Measurements from ENCODE around the gene ZNF423.
A peak's percentile ranks its signal among the peaks of the same experiment; 100 is the strongest.

ZNF423 gene

DNA sequence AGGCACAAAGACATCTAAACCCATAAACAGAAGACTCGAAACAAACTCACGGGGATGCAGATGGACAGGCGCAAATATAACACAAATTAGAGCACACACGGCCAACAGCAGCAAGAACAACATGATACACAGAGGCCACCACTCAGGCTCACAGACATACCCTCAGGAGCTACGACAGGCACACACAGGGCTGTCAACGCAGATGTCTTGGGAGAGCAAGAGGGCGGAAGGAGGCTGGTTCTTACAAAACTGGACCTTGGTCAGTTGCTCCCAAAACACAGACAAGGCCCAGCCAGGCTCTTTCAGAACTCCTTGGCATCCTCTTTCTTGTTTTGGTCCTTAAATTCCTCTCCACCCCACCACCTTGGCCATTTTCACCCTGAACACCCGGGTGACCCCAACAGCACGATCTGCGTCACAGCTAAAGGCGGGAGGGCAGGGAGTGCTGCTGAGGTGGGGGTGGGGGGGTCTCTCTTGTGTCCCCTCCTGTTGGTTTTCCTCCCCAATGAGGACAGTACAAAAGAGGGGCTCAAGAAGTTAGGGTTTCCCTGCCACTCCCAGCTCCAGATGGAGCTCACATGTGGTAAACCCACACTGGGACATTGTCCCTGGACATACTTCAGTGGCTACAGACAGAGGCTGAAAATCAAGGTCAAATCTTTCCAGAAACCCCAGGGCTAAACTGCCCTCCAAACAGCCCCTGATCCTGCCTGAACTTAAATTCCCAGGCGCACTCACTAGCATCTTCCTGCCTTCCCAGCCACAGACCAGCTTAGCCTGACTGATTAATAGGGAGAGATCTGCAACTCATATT is 261.0 kb downstream of the ZNF423 start:
- DNase-seq, result no peak

DNA sequence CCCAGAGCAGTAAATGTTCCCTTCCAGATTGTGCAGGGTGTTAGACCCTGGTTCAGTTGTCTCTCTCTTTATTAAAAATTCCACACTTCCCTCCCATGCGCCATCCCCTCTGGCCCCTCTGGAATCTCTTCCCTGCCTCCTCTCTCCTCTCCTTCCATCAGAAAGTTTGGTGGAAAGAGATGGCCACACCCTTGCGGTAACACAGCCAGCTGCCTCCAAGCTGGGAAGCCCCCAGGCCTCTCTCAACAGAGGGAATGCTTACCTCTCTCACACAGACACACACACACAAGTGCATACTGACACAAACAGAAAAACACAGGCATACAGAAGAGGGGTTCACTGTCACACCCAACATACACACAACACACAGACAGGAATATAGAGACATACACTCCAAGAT is 261.8 kb downstream of the ZNF423 start:
- no peak for DNase-seq

DNA sequence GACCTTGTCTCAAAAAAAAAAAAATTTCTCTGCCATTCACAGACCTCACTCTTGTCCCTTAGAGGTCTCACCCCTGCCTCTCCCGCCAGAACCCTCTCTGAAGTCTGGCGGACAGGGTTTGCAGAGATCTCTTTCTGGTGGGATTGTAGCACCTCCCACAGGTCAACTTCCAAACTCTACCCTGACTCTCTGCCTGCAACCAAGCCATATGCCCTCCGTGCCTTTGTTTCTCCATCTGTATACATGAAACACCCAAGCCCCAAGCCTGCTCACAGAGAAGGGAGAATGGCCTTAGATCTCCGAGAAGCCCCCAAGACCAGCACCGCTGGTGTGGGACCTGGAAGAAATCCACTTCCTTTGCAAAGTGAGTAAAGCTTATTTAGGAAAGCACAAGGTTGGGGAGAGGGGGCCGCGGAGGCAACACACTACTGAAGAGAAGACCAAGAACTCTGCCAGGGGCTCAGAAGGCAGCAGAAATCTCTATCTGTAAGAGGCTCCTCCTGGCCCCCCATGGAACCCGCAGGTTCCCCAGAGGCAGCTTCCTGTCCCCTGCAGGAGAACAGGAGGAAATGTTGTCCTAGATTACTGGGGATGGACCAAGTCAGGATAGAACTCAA is 262.4 kb downstream of the ZNF423 start:
- DNase-seq, result no peak

DNA sequence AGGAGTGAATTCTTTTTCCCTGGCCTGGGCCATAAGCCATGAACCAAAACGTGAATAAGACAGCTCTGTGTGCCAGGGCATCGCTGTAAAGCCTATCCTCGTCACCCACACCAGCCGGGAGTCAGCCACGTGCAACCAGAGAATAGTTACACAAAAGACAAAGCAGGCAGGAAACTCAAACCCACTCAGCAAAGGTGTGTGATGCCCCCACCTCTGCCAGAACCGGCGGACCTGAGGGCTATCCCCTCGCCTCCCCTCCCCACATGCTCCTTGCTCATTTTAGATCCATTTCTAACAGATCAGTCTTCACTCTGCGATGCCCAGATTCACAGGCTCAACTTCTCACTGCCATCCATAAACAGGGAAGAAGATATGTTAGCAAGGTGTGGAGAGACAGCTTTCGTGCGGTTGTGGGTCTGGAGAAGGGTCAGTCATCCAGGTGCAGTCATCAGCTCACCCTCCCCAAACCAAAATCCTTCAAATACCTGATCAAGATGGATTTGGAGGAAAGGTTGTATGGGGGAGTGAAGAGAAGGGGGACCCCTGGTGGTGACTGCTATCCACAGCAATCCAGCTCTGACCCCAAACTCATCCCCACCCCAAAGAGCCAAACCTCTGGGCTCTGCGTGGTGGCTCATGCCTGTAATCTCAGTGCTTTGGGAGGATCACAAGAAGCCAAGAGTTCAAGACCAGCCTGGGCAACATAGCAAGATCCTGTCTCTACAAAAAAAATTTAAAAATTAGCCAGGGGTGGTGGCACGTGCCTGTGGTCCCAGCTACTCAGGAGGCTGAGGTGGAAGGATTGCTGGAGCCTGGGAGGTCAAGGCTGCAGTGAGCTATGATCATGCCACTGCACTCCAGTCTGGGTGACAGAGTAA is 263.1 kb downstream of the ZNF423 start:
- peak; percentile 20 to 24 for DNase-seq

DNA sequence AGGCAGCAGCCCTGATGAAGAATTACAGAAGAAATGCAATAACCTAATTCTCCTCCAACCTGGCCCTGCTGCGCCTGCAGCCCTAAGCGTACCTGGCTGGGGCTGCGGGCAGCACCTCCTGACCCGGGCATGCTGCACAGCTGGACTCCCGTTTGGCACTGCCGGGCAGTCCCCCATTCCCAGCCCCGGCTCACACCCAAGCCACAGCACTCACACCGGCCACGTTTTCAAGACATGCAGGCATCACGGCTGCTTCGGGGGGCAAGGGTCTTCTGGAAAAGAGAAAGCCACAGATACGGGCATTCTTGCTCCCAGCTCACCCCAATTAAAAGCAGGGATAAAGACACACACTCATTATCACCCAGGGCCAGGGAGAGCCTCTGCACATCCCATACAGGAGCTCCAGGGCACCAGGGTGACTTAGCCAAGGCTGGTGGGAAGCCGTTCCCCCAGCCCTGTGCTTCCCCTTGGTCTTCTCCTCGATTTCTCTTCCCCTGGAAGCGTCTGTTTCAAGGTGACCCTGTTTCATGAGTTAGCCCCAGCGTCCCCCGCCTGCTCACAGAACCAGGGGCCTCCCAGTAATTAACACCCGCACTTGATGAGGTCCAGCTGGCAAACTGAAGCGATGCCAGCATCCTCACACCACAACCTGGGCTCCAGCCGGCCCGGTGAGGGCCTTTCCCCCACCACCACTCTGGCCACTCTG is 265.6 kb downstream of the ZNF423 start:
- DNase-seq, result no peak

DNA sequence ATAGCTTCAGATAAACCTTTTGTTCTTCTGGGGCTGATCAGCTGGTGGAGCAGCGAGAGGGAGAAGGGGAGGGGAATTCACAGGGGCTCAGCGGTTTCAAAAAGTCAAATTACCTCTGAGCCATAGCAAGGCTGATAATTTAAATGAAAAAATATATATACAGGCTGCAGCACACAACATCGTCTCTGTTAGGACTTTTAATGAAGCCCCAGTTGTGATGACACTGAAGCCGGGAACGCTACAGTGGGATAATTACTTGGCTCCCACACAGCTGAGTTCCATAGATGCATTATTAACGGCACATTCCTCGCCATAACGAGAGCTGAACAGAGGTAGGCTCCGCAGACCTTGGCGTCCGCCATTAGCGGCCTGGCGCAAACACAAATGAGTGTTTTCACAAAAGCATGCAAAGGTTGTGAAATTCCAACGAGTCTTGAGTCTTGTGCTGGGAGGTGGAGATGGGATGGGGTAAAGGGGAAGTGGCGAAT is 266.3 kb downstream of the ZNF423 start:
- no peak for DNase-seq

DNA sequence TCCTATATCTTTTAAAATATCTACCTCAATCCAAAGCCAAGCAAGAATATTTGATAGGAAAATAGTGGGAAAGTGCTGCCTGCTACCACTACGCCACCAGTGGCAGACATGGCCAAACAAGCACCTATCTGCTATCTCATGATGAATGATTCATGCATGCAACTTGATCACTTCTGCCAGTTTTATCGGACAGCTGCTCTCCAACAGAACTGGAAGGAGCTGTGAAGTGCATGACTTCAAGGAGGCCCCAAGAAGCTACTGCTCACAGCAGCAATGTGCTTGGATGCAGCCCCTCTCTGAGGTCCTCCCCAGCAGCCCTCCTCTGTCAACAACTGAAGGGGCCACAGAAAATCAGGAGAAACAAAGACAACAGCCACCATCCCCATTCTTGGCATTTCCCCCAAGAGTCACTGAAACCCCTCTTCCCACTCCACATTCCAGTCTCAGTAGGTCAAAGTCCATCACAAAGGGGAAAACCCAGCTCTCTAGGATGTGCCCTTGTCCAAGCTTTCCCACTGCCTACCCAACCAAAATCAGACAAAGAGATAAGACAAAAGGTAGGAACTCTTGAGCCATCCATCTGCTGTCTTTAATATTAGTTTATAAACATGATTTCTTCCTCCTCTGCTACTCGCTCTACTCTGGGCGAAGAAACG is 267.1 kb downstream of the ZNF423 start:
- DNase-seq, result no peak

DNA sequence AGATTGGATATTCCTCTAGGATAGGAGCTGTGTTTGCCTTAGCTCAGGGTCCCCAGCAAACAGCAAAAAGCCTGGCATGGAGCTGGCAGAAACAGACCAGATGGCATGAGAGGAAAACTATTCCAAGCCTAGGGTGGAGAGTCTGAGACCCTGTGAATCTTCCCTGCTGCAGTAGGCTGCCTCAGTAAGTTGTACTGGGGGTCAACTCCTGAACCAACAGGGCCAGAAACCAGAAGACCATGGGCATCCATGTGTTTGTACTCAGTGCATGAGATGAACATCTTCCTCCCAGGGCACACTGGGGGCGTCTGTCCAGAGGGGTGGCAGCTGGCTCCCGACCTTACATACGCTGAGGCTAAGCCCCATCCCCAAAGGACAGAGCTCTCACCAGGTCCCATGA is 267.9 kb downstream of the ZNF423 start:
- no peak for DNase-seq

DNA sequence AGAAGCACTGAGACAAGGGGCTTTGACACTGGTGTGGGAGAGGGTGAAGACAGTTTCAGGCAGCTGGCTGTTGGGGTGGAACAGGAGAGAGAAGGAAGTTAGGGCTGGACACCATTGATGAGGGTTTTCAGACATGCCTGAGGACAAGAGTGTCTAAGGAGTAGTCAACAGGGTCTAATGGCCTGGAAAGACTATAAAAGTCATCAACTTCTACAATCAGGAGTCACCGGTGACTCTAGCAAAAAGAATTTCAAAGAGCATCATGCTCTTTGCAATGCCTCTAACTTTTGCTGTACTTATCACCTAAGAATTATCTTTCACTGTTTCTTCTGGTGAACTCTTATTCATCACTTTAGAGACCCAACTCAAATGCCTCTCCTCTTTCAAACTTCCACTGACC is 268.4 kb downstream of the ZNF423 start:
- DNase-seq, result no peak

DNA sequence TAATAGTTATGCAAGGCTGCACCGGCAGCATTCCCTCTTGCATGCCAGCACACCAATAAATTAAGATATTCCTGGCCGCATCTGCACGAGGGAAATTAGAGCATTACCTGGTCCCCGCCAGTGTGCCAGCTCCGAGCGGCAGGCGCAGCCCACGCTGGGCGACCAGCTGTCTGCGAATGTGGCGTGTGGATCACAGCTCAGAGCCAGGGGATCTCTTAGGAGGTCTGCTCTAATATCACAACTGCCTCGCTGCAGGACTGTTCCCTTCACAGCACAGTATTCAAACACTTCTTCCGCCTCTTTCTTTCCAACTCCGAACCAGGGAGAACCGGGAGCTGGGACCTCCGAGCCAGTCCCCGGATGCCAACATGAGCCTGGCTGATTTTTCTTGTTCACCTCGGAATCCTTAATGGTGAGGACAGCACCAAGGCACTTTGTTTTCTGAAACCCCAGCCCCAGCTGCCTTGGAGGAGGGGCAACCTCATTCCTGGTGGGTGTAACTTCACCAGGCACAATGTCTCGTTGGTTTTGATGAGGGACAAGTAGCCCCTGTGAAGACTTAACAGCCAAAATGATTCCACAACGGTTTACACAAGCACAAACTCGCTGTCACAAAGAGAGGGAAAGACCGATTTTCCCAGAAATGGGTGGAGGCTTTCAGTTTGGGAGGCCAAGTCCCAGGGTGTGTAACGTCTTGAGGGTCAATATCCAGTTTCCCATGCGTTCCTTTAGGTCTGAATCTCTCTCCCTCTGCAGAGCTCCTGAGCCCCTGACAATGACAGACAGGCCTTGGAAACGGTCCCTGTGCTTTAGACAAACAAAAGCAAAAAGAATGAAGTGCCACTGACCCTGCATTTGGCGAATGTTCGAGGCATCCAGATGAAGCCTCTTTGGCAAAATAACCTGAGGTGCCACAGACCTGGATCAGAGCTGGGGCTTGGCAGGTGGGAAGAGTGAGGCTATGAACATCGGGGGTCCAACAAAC is 269.2 kb downstream of the ZNF423 start:
- DNase-seq, result no peak

DNA sequence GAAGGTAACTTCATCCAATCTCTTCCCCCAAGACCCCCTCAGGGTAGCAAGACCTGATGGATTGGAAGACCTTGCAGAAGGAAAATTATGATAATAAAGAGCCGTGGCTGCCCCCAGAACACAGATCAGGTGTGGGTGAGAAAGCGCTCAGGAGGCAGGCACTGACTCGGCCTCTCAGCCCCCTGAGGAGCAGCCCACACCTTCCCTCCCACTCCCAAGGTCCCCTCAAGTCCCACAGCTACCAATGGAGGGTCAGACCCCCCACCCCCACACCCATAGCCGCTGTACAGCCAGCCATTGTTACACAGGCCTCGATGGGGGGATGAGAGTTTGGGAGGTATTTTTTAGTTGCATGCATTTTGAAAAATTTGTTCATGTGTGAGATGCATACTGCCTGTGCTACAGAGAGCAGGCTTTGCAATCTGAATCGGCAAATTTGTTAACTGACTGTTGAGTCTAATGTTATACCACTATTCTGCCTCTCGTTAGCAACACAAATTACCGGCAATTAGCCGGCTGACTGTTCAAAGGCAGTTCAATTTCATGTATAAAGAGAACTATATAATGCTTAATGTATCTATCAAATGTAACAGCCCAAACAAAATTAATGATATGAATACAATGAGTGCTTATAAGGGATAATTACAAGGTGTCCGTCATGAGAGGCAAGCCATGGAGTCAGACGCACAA is 270.6 kb downstream of the ZNF423 start:
- DNase-seq, result no peak

DNA sequence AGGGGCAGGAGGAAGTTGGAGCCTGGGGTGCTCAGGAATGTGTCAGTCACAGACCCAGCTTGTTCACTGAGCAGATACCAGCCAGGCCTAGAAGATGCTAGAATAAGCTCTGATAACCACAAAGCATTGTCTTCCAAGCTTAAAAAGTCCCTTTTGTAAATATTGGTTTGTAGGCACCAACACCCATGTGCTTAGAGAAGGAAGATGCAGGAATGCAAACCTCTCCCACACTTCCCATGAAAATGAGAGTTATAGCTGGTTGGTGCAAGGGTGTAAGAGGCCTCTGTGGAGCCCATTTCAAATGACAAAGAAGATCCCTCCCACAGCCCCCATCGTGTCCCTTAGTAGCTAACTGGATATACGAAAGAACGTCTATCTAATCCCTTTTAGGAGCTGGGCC is 272.0 kb downstream of the ZNF423 start:
- no peak for DNase-seq

DNA sequence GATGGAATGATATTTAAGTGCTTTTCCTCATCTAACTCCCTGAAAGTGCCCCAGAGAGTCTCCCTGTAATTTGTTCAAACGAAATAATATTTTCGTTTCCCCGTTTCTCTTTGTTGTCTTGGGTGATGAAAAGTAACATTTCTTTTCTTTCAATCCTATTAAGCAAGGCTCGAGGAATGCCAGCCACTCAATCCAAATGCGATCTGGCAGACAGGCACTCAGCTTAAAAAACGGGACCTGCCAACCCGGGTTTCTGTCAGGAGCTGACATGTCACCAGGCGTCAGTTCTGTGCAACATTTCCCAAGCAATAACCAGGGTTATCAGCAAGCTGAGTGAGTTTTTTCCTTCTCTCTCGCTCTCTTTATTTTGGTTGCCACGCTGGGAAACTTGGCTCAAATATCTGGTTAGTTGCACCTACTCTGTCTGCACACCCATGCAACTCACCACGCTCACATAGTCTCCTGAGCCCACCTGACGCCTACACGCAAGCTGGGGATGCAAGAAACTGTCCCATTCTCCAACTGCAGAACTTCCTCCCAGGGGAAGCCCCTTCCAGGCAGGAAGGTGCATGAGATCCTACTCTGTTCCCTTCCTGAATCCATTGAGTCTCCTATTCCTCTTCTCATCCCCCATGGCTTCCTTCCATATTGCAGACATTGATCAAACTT is 274.1 kb downstream of the ZNF423 start:
- DNase-seq, result no peak

DNA sequence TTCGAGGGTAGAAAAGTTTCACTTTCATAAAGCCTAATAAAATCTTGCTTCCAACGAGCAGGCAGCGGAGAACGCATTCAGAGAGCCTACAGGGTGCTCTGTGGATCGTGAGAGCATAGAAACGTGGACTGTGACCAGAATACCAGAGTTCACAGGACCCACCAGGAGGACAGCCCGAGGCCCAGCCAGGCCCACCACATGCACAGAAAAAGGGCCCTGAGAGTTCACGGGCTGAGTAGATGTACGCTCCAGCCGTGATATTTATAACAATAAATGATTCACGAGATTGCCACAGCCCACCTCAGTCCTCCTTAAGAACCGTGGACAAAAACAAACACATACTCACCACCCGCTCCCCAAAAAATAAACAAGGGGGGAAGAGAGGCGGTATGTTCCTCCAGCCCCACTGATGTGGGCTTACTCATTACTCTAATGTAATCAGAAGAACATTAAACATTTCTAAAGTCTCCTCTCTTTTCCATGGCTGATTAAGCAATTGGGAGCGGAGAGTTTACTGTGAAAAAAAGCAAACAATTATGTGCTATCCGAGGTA is 275.1 kb downstream of the ZNF423 start:
- no peak for DNase-seq

DNA sequence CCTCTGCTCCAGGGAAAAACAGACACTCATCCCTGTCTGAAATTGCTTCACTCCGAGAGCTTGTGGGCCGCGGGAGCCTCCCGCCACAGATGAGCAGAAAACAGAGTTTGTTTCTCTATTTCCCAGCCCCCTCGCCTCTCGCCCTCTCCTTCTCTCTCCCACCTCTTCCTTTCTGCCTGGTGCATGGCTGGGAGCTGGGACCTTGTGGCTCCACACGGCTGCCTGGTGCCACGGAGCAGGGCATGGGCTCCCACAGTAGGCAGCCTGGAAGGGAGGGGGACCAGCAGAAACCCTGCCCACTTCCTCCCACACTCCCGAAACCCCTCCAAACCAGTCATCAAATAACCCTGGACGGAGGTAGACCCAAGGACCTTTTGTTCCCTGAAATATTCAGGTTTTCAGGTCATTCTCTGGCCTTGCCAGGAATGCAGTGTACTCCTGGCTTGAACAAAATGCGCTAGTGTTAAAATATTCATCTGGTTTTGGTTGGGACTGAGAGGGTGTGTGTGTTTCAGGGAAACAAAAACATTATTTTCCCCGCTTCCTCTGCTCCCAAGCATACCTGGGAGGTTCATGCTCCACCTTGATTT is 277.4 kb downstream of the ZNF423 start:
- no peak for DNase-seq

DNA sequence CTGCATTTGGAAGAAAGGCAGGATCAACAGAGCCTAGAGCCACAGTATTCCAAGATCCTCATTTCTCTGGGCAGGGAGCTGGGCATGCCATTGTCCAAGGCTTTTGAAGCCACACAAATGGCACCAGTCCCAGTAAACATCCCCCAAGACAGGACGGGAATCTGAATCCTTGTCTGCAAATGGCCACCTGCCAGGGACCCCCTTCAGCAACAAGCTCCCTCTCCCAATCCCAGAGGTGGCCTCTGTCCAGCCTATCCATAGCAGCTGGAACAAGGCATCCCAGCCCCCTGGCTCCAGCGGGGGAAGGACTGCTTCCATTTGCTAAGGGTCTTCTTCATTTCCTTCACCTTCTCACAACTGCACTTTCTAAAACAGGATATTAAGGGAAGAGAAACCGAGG is 277.9 kb downstream of the ZNF423 start:
- DNase-seq, result no peak

DNA sequence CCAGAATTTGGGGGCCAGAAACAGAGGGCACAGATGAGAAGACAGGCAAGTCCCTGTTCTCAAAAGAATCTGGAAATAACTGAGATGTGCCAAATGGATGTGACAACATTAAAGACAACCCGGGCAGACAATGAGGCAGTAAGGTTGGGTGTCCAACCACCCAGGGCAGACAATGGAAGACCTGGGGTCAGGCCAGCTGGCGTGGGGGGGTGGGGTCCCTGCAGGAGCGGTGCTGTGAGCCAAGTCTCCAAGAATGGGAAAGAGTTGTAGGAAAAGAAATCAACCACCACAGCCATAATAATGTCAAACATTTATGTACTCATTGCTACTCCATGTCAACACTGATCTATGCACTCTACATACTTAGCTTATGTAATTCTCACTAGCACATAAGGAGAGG is 279.0 kb downstream of the ZNF423 start:
- no peak for DNase-seq

DNA sequence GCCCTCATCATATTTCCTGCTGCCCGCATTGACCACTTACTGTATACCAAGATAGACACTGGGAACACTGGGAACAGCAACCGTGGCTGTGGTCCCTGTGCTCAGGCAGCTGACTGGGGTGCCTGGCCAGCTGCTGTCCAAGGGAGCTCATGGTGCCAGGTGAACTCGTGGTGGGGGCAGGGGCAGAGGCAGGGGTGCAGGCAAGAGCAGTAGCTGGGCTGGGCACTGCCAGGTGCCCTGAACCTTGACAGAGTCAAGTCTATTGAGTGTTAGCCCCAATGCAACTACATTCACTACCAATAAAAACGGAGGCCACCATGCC is 279.8 kb downstream of the ZNF423 start:
- DNase-seq, result no peak
